GM19239 (cell line): ENCODE results near the gene ABT1.
A peak's percentile ranks its signal among the peaks of the same experiment; 100 is the strongest.

Experiments
- DNase-seq: peaks from one replicate; pipeline ENCODE4 v3.0.0; 2011; ENCODE audit warnings: low spot score; ENCODE audit not compliant: insufficient read length
- FAIRE-seq: peaks from 2 replicates; lab custom pipeline; 2011; peaks lifted over from hg19 to GRCh38; lab: Jason Lieb, UNC

ABT1 gene

GRCh38 chr6:26600759-26601158, 4.0 kb downstream of the ABT1 start:
- FAIRE-seq: no peak

GRCh38 chr6:26602262-26602661, 5.5 kb downstream of the ABT1 start:
- DNase-seq (no peak), FAIRE-seq (no peak)

More at GRCh38 chr6:26600759-26601158, 4.0 kb downstream of the ABT1 start:
- no peak for DNase-seq

- FAIRE-seq (no peak), DNase-seq (no peak)
Observed at GRCh38 chr6:26604026-26604425, 7.3 kb downstream of the ABT1 start.

- DNase-seq (no peak), FAIRE-seq (no peak)
Observed at GRCh38 chr6:26604797-26605196, 8.0 kb downstream of the ABT1 start.

- peak; percentile 48 for DNase-seq
- FAIRE-seq: peak; percentile 92
Observed at GRCh38 chr6:26607434-26608230, 10.9 kb downstream of the ABT1 start.

GRCh38 chr6:26609463-26609862, 12.7 kb downstream of the ABT1 start:
- no peak for DNase-seq
- no peak for FAIRE-seq

- DNase-seq (no peak), FAIRE-seq (no peak)
Observed at GRCh38 chr6:26611599-26611998, 14.8 kb downstream of the ABT1 start.

GRCh38 chr6:26613201-26613600, 16.4 kb downstream of the ABT1 start:
- DNase-seq: no peak
- no peak for FAIRE-seq

- FAIRE-seq (no peak), DNase-seq (no peak)
Observed at GRCh38 chr6:26613689-26614683, 17.2 kb downstream of the ABT1 start.

GRCh38 chr6:26623339-26623859, 26.6 kb downstream of the ABT1 start:
- FAIRE-seq: no peak
- no peak for DNase-seq

GRCh38 chr6:26624557-26624956, 27.8 kb downstream of the ABT1 start:
- DNase-seq (no peak), FAIRE-seq (no peak)

- DNase-seq (no peak), FAIRE-seq (no peak)
Observed at GRCh38 chr6:26627843-26628242, 31.1 kb downstream of the ABT1 start.

- DNase-seq (no peak), FAIRE-seq (no peak)
Observed at GRCh38 chr6:26629359-26629758, 32.6 kb downstream of the ABT1 start.

GRCh38 chr6:26640806-26641205, 44.1 kb downstream of the ABT1 start:
- FAIRE-seq (no peak), DNase-seq (no peak)

GRCh38 chr6:26646074-26646473, 49.3 kb downstream of the ABT1 start:
- FAIRE-seq (no peak), DNase-seq (no peak)
